Activated naive CD4-positive, alpha-beta T cell treated with anti-CD3 and anti-CD28 coated beads, Interleukin-2, amount 50 U/mL, for 72 hours (primary cell): ENCODE data around the gene FAM240B. TPM values are rescaled to one million over a fixed set of nuclear protein-coding genes. Genes with fewer than 3 reads are reported as not detected.

ENCODE experiments used
- ATAC-seq, 2 donors: fragments of 150-1000 bp; cut with Tn5 transposase; 2 replicates each; pipeline ENCODE4 v1.10.0; 2021; ENCODE audit warnings: mild to moderate bottlenecking in 2 of 2, moderate library complexity in 2 of 2
- DNase-seq, 2 donors: peaks; one replicate each; pipeline ENCODE4 v3.0.0; 2021 to 2022; ENCODE audit warnings: low spot score in 2 of 2
- H3K27ac Mint-ChIP-seq, 2 donors: one replicate each; pipeline ENCODE4 v1.8.0; 2022; ENCODE audit warnings: mild to moderate bottlenecking in 2 of 2, mixed read lengths in 2 of 2
- H3K36me3 Mint-ChIP-seq, 2 donors: one replicate each; pipeline ENCODE4 v1.8.0; 2022; ENCODE audit warnings: mixed read lengths in 2 of 2
- H3K9me3 Mint-ChIP-seq, 2 donors: one replicate each; pipeline ENCODE4 v1.8.0; 2022; ENCODE audit warnings: mixed read lengths in 2 of 2
- total RNA-seq, 2 donors: library from RNA; stranded (reverse); gene quantifications; one replicate each; pipeline ENCODE4 v1.2.3, GENCODE V29; 2022

Gene FAM240B
- total RNA-seq, 2 donors from 2014 or later = not detected

GRCh38 chr9:38713426-38713825 is 6.5 kb downstream of the FAM240B start:
- DNase-seq (no peak), ATAC-seq (no peak)

DNA sequence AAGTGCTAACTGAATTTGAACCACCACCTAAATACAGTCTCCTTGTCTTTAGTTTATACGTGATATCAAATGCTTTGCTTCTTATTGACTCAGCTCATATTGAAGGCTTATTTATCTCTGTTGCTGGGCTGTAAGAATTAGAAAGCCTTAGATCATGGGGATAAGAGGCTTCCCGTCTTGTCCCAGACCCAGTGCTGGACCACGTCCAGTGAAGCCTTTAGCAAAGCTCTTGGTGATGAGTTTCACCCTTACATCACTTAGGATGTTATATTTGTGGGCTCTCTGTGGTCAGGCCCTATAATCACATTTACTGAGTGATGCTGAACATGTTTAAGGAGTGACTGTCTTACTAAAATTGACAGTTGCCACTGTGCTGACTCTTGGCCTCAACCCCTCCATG is 11.2 kb downstream of the FAM240B start:
- DNase-seq = no peak
- H3K9me3 Mint-ChIP-seq = no peaks in the 10 kb centered on the region
- no peaks in the 10 kb centered on the region for H3K36me3 Mint-ChIP-seq
- no peak for ATAC-seq
- H3K27ac Mint-ChIP-seq = no peak overlapping the region

More at GRCh38 chr9:38713426-38713825, 6.5 kb downstream of the FAM240B start:
- Mint-ChIP-seq H3K9me3 (no peaks in the 10 kb centered on the region), H3K36me3 (no peaks in the 10 kb centered on the region), H3K27ac (no peak overlapping the region)

DNA sequence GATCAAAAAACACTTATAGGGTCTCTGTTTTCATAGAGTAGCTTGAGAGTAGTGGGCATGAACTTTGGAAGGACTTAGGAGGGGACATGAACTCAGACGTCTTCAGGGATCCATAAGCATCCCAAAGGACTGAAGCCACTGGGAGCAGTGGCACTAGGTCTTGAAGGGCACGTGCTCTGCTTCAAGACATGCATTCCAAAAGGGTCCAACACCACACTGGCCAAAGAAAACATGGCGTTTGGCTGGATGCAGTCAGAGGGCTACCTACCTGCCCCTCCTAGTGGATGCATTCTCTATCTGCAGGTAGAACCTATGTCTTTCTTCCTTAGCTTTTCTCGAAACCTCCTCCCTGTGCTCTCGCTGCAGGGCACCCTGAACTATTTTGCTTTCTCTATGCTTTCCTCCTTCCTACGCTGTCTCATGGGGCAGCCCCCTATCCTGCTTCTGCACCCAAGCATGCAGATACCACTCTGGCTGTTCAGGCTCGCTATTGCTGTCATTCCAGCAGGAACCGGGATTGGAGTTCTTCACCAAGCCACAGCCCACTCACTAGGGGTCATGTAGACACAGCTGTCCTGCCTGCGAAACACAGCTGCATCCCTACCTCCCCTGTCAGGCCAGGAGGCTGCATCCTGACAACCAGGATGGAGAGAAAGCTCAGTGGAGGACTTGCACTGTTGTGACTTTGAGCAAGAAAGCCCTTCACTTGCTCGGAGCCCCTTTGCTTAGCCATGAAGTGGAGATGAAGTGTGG is 11.9 kb downstream of the FAM240B start:
- Mint-ChIP-seq H3K9me3 (no peaks in the 10 kb centered on the region), H3K36me3 (no peaks in the 10 kb centered on the region), H3K27ac (no peak overlapping the region)
- ATAC-seq = peak in 1 of 2 donors; percentile 38
- no peak for DNase-seq

GRCh38 chr9:38706493-38706892 is 13.4 kb downstream of the FAM240B start:
- H3K9me3 Mint-ChIP-seq = no peaks in the 10 kb centered on the region
- ATAC-seq (no peak), DNase-seq (no peak)
- no peaks in the 10 kb centered on the region for H3K36me3 Mint-ChIP-seq
- H3K27ac Mint-ChIP-seq = no peak overlapping the region

DNA sequence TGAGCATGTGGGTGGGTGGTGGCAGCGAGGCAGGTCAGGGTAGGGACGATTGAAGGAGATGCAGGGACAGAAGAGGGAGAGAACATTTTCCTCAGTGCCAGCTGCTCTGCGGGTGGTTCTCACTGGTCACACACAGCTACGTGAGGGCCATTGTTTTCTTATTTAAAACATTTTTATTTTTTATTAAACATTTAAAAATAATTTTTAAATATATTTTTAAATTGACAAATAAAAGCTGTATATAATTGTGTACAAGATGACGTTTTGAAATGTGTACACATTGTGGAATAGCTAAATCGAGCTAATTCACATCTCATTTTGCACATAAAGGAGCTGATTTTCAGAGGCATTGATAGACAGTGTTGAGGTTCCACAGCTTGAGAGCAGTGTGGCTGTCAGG is 14.0 kb downstream of the FAM240B start:
- Mint-ChIP-seq H3K9me3 (no peaks in the 10 kb centered on the region), H3K27ac (no peak overlapping the region), H3K36me3 (no peaks in the 10 kb centered on the region)
- ATAC-seq (no peak), DNase-seq (no peak)

DNA sequence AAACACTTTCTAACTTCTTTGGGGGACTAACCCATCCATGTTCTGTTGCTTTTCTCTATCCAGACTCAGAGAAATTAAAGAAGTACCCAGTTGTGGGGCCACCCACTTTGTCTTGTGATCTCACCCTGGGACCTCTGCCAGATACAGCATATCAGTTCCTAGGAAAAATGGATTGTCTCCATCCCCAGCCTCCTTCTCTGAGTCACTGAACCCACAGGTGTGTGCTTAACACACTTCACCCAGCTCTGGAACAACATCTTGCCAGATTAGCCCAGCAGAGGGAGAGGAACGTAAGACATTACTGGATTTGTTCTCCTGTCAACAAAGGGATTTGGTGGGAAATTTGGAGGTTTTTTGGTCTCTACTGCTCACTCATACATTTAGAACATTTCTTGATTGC is 19.2 kb downstream of the FAM240B start:
- no peak overlapping the region for H3K27ac Mint-ChIP-seq
- H3K36me3 Mint-ChIP-seq = no peaks in the 10 kb centered on the region
- no peak for ATAC-seq
- DNase-seq = no peak
- no peaks in the 10 kb centered on the region for H3K9me3 Mint-ChIP-seq

DNA sequence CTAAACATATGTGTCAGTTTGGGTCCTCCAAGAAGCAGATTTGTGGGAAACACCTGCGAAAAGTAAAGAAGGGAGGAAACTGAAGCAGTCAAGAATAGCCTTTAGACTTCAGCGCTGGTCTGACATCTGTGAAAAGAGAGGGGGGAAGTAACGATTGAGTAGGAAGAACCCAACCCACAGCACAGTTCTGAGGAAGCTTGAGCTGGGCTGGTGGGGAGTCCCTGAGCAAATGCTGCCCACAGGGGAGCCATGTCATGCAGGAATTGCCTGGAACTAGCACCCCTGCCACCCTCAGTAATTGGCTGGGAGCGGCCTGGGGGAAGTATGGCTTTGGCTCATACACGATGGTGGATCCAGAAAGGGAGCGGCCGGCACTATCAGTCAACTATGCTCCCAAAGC is 20.6 kb downstream of the FAM240B start:
- DNase-seq (no peak), ATAC-seq (no peak)
- H3K9me3 Mint-ChIP-seq = no peaks in the 10 kb centered on the region
- no peaks in the 10 kb centered on the region for H3K36me3 Mint-ChIP-seq
- H3K27ac Mint-ChIP-seq = no peak overlapping the region

- no peak for DNase-seq
- no peaks in the 10 kb centered on the region for H3K36me3 Mint-ChIP-seq
- ATAC-seq = no peak
- no peak overlapping the region for H3K27ac Mint-ChIP-seq
- no peaks in the 10 kb centered on the region for H3K9me3 Mint-ChIP-seq
Observed at GRCh38 chr9:38697776-38698300, 22.1 kb downstream of the FAM240B start.

DNA sequence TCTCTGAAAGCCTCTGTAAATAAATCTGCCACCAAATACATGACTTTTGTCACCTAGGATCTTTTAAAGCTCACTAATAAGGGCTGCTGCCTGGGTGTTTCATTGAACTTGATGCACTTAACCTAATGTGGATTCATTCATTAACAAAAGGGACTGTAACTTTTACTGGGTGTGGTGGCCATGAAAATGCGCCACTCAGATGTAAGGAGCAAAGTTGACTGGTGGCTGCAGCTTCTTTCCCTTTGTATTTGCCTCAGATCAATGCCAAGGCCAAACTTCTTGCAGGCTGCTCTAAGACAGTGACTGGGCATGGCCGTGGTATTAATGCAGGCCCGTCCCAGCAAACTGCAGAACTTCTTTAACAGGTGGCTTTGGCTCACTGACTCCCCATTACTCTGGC is 22.9 kb downstream of the FAM240B start:
- DNase-seq = no peak
- no peaks in the 10 kb centered on the region for H3K36me3 Mint-ChIP-seq
- H3K9me3 Mint-ChIP-seq = no peaks in the 10 kb centered on the region
- no peak for ATAC-seq
- no peak overlapping the region for H3K27ac Mint-ChIP-seq

DNA sequence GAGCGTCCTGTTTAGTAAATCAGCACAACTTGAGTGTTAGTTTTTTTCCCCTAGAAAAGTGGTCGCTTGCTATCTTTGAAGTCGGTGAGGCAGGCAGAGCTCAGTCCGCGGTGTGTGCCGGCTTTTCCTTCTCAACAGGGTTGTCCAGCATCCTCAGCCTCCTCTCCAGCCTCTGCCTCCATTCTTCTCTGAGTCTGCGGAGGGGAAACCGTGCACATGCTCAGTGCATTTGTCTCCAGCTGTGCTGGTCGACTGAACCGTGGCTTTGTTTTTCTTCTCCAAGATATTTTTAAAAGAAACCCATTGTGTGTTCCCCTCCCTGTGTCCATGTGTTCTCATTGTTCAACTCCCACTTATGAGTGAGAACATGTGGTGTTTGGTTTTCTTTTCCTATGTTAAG is 25.3 kb downstream of the FAM240B start:
- H3K9me3 Mint-ChIP-seq = no peaks in the 10 kb centered on the region
- no peak for DNase-seq
- H3K27ac Mint-ChIP-seq = no peak overlapping the region
- H3K36me3 Mint-ChIP-seq = no peaks in the 10 kb centered on the region
- no peak for ATAC-seq

DNA sequence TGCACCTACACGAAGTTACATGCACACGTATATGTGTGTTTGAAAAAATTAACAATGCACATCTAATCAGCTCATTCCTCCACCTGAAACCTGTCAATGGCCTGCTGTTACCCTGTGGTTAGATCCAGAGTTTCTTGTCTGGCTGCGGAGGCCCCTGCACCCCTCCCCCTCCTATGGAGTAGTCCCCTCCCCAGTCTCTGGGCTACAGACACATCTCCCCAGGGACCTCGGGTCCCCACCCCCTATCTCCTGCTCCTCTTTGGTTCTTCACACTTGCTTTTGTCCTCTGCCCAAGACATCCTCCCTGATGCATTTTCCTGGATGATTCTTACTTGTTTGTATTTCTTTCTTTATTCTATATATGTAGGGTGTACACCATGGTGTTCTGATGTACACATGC is 27.2 kb downstream of the FAM240B start:
- Mint-ChIP-seq H3K27ac (no peak overlapping the region), H3K9me3 (no peaks in the 10 kb centered on the region), H3K36me3 (no peaks in the 10 kb centered on the region)
- no peak for DNase-seq
- no peak for ATAC-seq

DNA sequence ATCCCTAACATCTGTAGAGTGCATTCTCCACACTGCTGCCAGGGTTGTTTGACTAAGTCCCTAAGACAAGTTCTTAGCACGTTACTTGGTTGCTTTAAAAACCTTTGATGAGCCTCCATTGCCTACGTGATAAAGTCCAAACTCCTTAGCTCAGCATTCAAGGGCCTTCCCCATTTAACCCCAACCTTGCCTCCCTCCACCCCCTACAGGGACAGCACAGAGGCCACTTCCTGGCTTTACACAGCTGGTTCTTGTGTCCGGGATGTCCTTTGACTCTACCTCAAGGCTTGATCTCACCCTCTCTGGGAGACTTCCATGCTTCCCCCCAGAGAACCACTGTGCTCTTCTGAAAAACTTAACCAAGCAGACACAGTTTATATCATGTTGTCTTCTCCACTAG is 29.4 kb downstream of the FAM240B start:
- Mint-ChIP-seq H3K9me3 (no peaks in the 10 kb centered on the region), H3K36me3 (no peaks in the 10 kb centered on the region), H3K27ac (no peak overlapping the region)
- DNase-seq = no peak
- ATAC-seq = no peak

- DNase-seq (no peak), ATAC-seq (no peak)
- H3K9me3 Mint-ChIP-seq = no peaks in the 10 kb centered on the region
- H3K27ac Mint-ChIP-seq = no peak overlapping the region
- no peaks in the 10 kb centered on the region for H3K36me3 Mint-ChIP-seq
Observed at GRCh38 chr9:38689678-38690077, 30.3 kb downstream of the FAM240B start.

GRCh38 chr9:38687992-38688391 is 31.9 kb downstream of the FAM240B start:
- Mint-ChIP-seq H3K36me3 (no peaks in the 10 kb centered on the region), H3K9me3 (no peaks in the 10 kb centered on the region), H3K27ac (no peak overlapping the region)
- ATAC-seq (no peak), DNase-seq (no peak)

DNA sequence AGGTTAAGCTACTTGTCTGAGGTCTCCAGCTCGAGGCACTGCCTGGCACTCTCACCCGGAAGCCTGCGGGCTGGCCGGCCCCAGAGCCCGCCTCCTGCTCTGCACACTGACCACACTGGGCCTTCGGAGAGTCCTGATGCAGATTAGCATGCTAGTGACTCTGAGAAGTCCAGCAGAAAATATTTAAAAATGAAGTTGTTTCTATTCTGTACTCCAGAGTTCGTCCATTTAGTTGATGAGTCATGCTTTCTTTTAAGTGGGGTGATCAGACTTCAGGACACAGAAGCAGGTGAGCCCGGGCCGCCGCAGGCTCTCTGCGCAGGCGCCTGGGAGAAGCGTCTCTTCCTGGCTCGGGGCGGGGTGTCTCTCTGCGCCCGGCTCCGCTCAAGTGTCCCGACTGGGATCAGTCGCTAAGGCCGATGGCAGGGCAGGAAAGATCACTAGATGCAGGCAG is 32.5 kb downstream of the FAM240B start:
- H3K36me3 Mint-ChIP-seq = no peaks in the 10 kb centered on the region
- H3K27ac Mint-ChIP-seq = no peak overlapping the region
- no peaks in the 10 kb centered on the region for H3K9me3 Mint-ChIP-seq
- DNase-seq (no peak), ATAC-seq (peak; percentile 47 to 74)

DNA sequence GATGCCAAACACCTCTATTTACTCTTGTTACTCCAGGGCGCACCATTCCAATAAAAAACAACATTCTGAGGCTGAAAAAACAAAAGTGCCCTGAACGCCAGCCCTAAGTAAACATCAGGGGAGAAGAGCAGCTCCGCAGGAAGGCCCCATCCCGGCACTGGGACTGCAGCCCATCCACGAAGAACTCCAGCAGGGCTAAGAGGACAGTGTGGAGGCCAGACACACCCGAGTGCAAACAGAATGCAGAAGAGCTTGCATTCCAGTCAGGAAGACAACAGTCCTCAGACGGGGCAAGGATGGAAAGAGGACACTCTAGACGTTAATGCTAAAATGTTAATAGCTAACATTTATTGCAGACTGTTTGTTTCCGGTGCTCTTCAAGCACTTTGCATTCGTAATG is 33.0 kb downstream of the FAM240B start:
- Mint-ChIP-seq H3K27ac (no peak overlapping the region), H3K36me3 (no peaks in the 10 kb centered on the region), H3K9me3 (no peaks in the 10 kb centered on the region)
- DNase-seq = no peak
- ATAC-seq = no peak

DNA sequence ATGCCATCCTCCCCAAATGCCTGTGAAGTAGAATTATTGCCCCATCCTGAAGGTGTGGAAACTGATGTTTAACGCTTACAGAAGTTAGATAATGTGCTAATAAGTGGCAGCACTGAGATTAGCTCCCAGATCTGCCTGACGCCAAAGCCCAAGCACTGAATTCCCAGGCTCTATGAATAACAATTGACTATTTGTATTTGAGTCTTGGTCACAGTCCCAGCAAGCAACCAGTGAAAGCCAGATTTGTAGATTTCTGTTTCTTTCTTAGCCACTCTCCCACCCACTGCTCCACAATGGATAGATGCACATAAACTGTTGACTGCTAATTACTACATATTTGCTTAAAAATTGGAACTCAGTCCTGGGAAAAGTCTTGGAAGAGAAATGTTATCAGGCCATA is 34.4 kb downstream of the FAM240B start:
- DNase-seq (no peak), ATAC-seq (no peak)
- Mint-ChIP-seq H3K27ac (no peak overlapping the region), H3K9me3 (no peaks in the 10 kb centered on the region), H3K36me3 (no peaks in the 10 kb centered on the region)

DNA sequence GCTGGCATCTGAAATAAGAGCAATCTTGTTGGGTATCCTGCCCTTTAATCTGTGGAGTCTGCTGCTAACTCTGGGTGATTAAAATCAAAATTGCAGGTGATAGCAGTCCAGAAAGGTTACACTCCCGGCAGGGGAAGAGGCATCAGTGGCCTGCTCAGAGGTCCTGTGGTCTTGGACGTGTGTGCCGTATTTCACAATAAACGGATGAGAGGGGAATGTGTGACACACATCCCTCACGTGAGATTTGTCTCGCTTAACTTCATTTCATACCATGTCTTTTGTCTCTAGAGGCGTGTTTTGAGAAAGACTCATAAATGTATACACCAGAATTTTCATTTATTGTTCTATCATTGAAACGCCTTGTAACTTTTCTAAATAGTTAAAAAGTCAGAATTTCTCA is 36.6 kb downstream of the FAM240B start:
- Mint-ChIP-seq H3K9me3 (no peaks in the 10 kb centered on the region), H3K27ac (no peak overlapping the region), H3K36me3 (no peaks in the 10 kb centered on the region)
- DNase-seq (no peak), ATAC-seq (no peak)
